NCI-H2081 (cell line): ENCODE data around the gene RTCA.
"Not testable (repeated sequence)": the region's sequence is repeated elsewhere in the genome, so short reads cannot be mapped to it uniquely, and the experiment has no call there.

Source experiments
- DNase-seq, 2 experiments: peaks; one replicate each; lab custom pipeline; 2025; lab: John Stamatoyannopoulos, UW

The RTCA gene

DNA sequence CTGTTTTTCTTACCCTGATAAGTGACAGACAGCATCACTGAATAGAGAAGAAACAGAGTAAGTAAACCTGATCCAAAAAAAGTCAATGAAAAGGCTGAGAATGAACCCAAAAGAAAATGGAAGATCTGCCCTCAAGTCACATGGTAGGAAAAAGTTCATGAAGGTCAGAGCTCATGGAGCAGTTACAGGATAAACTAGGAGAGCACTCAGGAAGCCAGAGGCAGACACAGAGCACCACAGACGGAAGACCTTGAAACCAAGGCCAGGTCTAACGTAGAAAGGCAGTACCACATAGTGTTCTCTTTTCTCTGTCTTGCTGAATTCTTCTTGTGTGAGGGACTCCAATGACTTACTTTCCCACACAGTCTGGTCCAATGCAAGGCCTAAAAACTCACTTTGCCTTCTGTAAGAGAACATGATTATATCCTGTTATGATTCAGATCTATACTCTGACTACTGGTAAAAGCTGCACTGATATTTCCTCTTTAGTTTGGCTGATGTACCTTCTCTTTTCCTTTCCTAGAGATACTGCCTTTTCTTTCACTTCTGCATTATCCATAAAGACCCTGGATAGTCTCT is 40.8 kb downstream of the RTCA start:
- no peak for DNase-seq

DNA sequence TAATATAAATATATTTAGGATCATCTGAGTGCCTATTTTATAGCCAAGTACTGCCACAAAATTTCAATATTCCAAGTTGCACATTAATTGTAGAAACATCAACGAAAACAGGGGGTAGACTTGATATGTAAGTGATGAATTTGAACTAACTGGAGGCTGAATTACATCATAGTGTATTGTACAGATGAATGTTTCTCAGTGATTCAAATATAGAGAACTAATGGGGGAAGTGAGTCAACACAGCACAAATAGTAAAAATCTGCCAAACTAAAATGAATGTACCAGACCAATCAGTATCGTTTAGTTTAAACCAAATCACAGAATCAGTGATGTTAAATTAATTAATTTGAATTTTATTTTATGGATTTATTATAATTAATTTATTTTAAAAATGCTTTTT is 42.8 kb downstream of the RTCA start:
- DNase-seq = no peak

DNA sequence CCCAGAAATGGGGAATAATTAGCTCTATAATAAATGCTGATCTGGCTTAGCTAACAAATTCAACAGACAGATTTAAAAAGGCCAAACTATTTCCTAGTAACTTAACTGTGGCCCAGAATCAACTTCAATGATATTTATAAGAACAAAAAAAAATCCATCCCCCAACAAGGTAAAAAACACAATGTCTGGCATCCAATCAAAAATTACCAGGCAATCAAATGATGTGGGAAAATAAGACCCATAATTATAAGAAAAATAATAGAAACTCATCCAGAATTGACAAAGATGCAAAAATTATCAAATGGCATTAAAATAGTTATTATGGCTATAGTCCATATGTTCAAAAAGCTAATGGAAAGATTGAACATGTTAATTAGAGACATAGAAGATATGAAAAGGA is 43.8 kb downstream of the RTCA start:
- DNase-seq = no peak

DNA sequence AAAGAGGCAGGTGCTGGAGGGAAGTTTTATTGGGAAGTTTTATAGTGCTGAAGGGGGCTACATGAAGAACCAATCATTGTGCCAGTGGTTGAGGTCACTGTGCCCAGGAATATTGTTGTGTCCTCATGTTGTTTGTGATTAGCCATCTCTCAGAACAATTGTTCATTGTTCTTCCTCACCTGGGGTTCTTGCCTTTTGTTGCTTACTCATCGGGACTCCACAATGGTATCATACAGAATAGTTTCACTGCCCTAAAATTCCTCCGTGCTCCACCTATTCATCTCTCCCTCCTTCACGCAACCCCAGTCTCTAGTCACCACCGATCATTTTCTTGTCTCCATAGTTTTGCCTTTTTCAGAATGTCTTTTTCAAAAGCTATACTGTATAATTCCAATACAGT is 47.4 kb downstream of the RTCA start:
- no peak for DNase-seq

DNA sequence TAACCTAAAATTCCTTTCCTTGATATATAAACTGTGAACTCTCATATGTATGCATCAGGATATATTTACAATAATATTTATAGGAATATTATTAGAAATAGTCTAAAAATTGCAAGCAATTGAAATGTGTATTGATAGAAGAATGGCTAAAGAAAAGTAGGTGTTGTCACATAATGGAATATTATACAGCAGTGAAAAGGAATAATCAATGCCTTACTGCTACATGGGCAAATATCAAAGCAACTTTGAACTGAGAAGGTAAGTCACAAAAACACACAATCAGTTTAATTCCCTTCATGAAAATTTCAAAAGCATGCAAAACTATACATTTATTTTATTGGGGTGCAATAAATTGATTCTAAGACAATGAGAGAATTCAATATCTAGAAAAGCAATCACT is 50.6 kb downstream of the RTCA start:
- no peak for DNase-seq

DNA sequence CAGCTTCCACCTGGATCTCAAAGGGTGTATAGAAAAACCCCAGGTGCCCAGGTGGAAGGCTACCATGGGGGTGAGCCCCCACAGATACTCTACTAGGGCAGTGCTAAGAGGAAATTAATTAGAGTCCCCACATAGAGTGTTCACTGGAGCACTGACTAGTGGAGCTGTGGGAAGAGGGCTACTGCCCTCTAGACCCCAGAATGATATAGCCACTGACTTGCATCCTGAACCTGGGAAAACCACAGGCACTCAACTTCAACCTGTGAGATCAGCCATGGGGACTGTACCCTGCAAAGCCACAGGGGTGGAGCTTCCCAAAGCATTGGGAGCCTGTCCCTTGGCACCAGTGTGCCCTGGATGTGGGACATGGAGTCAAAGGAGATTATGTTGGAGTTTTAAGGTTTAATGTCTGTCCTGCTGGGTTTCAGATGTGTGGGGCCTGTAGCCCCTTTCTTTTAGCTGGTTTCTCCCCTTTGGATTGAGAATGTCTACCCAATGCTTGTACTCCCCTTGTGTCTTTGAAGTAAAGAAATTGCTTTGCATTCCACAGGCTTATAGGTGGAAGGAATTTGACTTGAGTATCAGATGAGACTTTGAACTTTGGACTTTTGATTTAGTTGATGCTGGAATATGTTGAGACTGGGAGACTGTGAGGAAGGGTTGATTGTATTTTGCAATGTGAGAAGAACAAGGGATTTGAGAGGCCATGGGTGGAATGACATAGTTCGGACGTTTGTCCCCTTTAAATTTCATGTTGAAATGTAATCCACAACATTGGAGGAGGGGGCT is 54.5 kb downstream of the RTCA start:
- no peak for DNase-seq

DNA sequence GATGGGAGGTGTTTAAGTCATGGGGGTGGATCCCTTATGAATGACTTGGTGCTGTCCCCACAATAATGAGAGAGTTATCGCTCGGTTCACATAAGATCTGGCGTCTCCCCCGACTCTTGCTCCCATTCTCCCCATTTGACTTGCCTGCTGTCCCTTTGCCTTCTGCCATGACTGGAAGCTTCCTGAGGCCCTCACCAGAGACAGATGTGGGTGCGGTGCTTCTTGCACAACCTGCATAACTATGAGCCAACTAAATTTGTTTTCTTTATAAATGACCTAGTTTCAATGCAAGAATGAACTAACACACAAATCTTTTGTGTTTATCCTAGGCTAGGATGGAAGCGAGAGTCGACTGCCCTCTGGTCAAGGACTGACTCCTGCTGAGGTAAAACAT is 55.1 kb downstream of the RTCA start:
- no peak for DNase-seq

DNA sequence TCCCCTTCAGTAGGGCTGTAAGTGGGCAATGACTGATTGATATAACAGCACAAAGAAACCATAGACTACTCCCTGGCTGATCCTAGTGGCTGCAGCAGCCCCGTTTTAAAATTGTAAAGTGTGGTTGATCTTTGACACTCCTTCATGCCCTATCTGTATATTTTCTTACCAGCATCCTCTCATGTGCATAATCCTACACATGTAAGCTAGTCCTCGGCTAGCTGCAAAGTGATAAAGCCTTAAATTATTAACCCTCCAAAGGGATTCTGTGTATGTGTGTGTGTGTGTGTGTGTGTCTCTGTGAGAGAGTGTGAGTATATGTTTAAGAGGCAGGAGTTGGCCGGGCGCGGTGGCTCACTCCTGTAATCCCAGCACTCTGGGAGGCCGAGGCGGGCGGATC is 55.5 kb downstream of the RTCA start:
- no peak for DNase-seq

DNA sequence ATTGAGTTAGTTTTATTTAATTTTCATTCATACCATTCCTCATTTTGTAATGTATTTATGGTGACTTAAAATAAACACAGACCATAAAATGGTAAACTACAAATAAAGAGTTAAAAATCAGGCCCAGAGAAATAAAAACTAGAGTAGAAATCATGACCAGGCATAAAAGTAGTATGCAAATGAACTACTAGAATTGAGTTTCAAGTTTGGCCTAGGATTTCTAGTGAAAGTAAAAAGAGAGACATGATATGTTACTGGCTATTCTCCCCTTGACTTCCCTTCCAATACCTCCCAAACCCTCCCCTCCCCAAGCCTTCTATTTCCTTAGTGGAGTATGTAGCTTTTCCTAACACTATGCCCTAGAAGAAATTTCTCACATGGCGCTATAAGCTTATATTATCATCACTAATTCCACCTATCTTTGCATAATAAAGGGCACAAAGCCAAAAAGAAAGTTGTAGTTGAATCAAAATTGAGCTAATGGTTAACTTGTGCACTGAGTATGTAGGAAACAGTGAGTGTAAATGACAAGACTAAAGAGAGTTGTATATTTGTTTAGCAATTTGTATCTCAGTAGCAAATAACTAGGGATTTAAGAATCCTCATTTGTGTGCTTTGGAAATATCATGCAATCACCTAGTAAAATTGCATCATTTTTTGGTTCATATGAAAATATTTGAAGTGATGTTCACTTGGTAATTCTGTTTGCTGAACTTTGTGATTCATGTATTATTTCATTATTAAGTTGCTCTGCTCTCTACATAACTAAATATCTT is 56.6 kb downstream of the RTCA start:
- no peak for DNase-seq

DNA sequence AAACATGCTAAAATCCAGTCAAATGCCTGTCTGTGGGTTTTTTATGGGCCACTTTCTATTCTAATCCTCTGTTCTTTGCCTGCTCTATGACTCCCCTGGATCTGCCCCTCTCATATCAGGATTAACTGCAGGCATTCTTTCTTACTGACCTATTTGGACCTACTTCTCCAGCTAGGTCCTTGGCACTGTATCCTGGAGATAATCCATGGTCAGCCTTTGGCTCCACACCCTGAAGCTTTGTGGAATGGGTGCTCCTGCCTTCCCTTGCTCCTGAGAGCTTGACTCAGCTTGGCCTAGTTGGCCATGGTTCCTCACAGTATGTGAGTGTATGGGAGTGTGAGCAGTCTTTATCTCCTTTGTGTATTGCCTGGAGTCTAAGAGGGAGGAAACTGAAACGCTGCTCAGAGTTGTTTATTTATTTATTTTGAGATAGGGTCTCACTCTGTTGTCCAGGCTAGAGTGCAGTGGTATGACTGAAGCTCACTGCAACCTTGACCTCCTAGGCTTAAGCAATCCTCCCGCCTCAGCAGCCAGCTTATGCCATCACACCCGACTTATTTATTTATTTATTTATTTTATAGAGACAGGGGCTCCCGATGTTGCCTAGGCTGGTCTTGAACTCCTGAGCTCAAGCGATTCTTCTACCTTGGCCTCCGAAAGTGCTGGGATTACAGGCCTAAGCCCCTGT is 57.5 kb downstream of the RTCA start:
- DNase-seq = no peak

DNA sequence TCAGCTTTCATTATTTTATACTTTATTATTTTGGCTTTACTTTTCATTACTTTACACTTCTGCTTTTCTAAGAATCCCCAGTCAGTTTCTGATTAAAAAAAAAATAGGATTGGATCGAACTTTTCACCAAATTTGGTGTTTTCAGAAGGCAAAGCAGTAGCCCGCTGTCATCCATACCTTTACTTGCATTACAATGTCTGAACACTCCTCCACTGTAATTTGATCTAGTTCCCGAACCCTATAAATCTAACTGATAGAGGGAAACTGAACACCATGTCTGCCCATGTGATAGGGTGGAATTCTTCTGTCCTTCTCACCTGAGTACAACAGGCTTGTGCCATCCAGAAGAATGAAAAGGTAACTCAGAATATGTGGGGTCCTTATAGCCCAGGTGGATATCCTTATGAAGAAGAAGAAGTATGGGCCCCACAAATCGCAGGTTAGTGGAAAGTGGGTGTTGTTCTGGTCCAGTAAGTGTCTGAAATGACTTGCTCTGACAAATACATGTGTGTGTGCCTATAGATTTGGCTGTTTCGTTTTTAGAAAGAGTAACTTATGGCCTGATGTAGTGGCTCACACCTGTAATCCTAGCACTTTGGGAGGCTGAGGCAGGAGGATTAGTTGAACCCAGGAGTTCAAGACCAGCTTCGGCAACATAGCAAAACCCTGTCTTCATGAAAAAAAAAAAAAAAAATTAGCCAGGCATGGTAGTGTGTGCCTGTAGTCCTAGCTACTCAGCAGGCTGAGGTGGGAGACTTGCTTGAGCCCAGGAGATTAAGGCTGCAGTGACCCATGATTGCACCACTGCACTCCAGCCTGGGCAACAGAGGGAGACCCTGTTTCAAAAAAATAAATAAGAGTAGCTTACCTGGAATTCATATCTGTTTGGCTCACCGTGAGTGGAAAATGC is 59.7 kb downstream of the RTCA start:
- no peak for DNase-seq

DNA sequence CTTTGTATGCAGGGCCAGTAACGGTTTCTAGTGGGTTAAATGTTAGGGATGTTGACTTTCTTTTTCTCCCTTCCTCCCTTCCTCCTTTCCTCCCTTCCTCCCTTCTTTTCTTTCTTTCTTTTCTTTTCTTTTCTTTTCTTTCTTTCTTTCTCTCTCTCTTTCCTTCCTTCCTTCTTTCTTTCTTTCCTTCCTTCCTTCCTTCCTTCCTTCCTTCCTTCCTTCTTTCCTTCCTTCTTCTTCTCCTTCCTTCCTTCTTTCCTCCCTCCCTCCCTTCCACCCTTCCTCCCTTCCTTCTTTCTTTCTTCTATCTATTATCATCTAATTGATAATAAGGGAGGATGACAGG is 60.3 kb downstream of the RTCA start:
- not testable (repeated sequence) for DNase-seq

DNA sequence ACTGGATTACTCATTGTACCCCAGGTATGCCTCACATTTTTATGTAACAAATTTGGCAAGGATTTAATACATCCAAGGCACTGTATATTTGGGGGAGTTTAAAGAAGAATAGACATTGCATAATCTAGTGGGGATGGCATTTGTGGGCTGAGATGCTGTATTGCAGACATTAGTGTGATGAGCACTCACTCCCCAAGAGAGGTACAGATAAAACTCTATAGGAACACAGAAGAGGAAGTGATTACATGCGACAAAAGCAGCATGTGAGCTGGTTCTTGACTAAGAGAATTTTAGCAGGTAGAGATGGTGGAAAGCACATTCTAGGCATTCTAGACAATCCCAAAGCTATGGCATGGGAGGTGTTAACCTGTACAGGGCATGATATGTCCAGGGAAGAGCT is 62.1 kb downstream of the RTCA start:
- DNase-seq = no peak

DNA sequence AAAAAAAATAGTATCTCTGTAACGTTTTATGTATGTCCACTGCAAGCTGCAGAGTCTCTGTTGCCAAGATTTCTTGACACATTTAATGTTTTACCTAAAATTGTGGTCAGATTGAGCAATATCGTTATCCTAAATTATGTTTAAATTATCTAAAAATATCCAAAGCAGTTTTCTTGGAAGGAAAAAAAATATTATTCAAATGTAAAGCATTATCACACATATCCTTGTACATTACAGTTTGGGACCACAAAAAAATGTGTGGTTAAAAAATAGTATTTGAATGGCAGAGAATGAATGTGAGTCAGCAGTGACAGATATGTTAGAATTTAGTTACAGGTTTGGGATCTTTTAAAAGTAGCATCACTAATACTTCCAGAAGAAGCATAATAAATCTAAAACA is 65.1 kb downstream of the RTCA start:
- DNase-seq = not testable (repeated sequence)

DNA sequence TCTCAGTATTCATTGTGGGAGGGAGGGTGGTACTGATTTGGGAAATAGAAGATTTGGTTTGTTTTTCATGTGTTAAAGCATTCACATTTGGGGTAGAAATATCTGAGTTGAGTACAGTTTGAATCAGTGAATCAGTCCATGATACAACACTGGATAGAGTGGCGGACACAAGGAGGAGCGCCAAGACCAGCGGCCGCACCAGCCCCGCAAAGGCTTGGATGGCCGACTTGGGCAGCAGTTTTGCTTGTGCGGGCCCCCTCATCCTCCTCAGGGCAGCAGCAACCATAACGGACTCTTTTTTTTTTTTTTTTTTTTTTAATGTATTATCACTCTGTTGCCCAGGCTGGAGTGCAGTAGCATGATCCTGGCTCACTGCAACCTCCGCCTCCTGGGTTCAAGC is 66.3 kb downstream of the RTCA start:
- DNase-seq = no peak

DNA sequence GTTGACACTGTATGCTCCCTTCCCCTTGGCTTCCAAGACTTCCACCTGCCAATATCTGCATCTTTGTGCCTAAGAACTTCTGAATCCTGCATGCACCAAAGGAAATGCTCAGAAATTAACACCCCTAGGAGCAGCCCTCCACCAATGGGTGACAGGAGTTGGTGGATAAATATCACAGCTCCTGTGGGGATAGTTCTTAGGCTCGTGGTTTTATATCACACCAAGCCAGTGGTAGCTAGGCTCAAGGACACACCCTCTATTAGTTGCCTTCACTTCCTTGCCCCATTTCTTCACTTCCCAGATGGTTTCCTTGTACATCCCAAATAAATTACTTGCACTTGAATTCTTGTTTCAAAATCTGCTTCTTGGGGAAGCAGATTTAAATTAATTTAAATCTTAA is 69.4 kb downstream of the RTCA start:
- no peak for DNase-seq

DNA sequence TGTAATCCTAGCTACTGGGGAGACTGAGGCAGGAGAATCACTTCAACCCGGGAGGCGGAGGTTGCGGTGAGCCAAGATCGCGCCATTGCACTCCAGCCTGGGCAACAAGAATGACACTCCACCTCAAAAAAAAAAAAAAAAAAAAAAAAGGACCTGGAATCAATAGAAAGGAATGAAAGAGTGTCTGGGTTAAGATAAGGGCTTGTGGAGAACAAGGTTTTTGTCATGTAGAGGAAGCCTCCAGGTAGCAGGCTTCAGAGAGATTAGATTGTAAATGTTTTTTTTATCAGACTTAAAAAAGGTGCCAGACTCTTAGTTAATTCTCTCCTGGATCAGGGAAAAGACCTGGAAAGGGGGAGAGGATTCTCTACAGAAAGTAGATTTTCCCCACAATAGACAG is 71.9 kb downstream of the RTCA start:
- not testable (repeated sequence) for DNase-seq

DNA sequence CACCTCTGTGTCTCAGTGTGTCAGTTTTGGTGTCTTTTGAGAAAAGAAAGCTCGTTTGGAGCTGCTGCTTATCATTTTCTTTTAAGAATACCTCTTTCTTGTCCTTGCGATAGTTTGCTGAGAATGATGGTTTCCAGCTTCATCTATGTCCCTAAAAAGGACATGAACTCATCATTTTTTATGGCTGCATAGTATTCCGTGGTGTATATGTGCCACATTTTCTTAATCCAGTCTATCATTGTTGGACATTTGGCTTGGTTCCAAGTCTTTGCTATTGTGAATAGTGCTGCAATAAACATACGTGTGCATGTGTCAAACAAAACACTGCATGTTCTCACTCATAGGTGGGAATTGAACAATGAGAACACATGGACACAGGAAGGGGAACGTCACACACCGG is 73.7 kb downstream of the RTCA start:
- DNase-seq = not testable (repeated sequence)

DNA sequence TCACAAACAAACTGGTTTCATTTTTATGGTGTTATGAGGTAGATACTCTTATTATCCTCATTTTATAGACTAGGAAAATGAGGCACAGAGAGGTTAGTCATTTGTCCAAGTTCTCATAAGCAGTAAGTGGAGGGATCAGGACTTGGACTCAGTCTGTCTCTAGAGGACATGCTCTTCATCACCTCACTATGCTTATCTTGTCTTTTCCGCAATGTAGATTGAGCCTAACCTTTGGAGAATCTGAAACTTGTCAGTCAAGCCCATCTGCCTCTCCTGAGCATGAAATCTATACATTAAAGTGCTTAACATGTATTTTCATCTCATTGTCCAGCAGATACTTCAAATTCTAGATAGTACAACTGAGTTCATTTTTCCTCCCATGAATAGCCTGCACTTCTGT is 74.5 kb downstream of the RTCA start:
- DNase-seq = no peak

DNA sequence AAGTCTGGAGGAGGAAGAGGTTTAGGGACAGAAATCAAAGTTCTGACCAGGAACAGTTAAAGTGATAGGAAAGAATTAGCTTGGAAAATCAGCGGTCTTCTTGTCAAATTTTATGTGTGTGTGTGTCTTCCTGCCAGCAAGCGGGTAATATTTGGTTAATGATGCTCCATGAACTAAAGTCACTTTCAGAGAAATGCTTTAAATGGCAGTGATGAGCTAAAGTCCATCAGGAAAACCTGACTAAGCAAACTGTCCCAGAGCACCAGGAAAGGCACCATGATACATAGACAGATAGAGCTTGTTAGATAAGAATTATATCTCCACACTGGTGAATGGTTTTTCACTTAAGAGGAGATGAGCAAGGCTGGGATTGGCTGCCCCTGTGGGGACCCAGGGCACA is 76.3 kb downstream of the RTCA start:
- no peak for DNase-seq
